ENCODE results near the gene KLHL30. TPM values are rescaled to one million over a fixed set of nuclear protein-coding genes. Genes with fewer than 3 reads are reported as not detected.

KLHL30 gene
- total and polyA plus RNA-seq, 2 experiments from 2014 or later, result 0.07 TPM; not detected in 1

GRCh38 chr2:238097988-238098871 is 40.2 kb upstream of the KLHL30 start:
- peak overlapping the region; percentile 62; the same call in 1 of the 2 replicates for H3K4me2 ChIP-seq
- no peak overlapping the region for H3K27ac ChIP-seq (ENCODE audit: low read depth)
- H3K79me2 ChIP-seq (replicated peaks; ENCODE audit: insufficient read depth), result no peaks in the 10 kb centered on the region
- no peak overlapping the region for H2AFZ ChIP-seq
- peaks cover 6% of the 10 kb centered on the region; the same call in 1 of the 2 replicates for H3F3A ChIP-seq (replicated peaks; ENCODE audit: low read depth)
- H3K9me3 Mint-ChIP-seq, result no peaks in the 10 kb centered on the region; the same call in 2 of the 3 replicates
- H3K27me3 ChIP-seq (ENCODE audit: insufficient read depth), result no peaks in the 10 kb centered on the region
- H3K27ac Mint-ChIP-seq, result peak overlapping the region; percentile 67; the same call in 1 of the 2 replicates
- peaks cover 38% of the 10 kb centered on the region for H3K27me3 Mint-ChIP-seq (ENCODE audit: insufficient read depth, low read depth, poor library complexity)
- peaks cover 50% of the 10 kb centered on the region for H3K4me1 Mint-ChIP-seq
- peaks cover 25% of the 10 kb centered on the region for H3K36me3 Mint-ChIP-seq (ENCODE audit: low read depth)
- no peaks in the 10 kb centered on the region for H4K20me1 ChIP-seq (replicated peaks; ENCODE audit: insufficient read depth)
- H3K9me2 ChIP-seq (ENCODE audit: insufficient read depth), result no peaks in the 10 kb centered on the region
- H3K4me1 ChIP-seq (ENCODE audit: insufficient read depth), result peaks cover 27% of the 10 kb centered on the region
- no peaks in the 10 kb centered on the region for H3K36me3 ChIP-seq (ENCODE audit: insufficient read depth)
- H3K4me3 ChIP-seq, result no peak overlapping the region
- ATAC-seq (peak; percentile 79), DNase-seq (ENCODE audit: low spot score) (peak; percentile 89)
- TF ChIP-seq POLR2AphosphoS5 (IDR thresholded peaks at IDR 0.05; ENCODE audit: low read depth) (peak; percentile 59; the same call in 1 of the 2 replicates), ZNF462 (CRISPR knock-in tag; IDR thresholded peaks at IDR 0.05) (no peak)
- no peak overlapping the region for H3K4me3 Mint-ChIP-seq
